ENCODE results near the gene STOX1. TPM values are rescaled to one million over a fixed set of nuclear protein-coding genes. Genes with fewer than 3 reads are reported as not detected.
"Not testable (repeated sequence)": the region's sequence is repeated elsewhere in the genome, so short reads cannot be mapped to it uniquely, and the experiment has no call there.

STOX1 gene
- total RNA-seq, 1 experiment from 2014 or later, result 1.9 TPM

GRCh38 chr10:68929157-68929556, 101.8 kb downstream of the STOX1 start:
- H3K36me3 Mint-ChIP-seq, result peaks cover 29% of the 10 kb centered on the region
- H3K4me1 Mint-ChIP-seq; H3K27me3 Mint-ChIP-seq (ENCODE audit: low read depth); DNase-seq (ENCODE audit: low spot score); H3K27ac Mint-ChIP-seq; ATAC-seq; CTCF ChIA-PET; POLR2A ChIA-PET; H3K4me3 Mint-ChIP-seq; H3K9me3 Mint-ChIP-seq: not testable (repeated sequence)

- peaks cover 31% of the 10 kb centered on the region for H3K36me3 Mint-ChIP-seq
- H3K9me3 Mint-ChIP-seq; DNase-seq (ENCODE audit: low spot score); POLR2A ChIA-PET; CTCF ChIA-PET; ATAC-seq; H3K27ac Mint-ChIP-seq; H3K27me3 Mint-ChIP-seq (ENCODE audit: low read depth); H3K4me3 Mint-ChIP-seq; H3K4me1 Mint-ChIP-seq: not testable (repeated sequence)
Measured at GRCh38 chr10:68929888-68930287, 102.6 kb downstream of the STOX1 start.

GRCh38 chr10:68932860-68933259, 105.5 kb downstream of the STOX1 start:
- ATAC-seq; CTCF ChIA-PET; H3K9me3 Mint-ChIP-seq; H3K4me3 Mint-ChIP-seq; H3K27ac Mint-ChIP-seq; H3K27me3 Mint-ChIP-seq (ENCODE audit: low read depth); POLR2A ChIA-PET; H3K4me1 Mint-ChIP-seq; DNase-seq (ENCODE audit: low spot score): not testable (repeated sequence)
- H3K36me3 Mint-ChIP-seq, result peaks cover 47% of the 10 kb centered on the region

- Mint-ChIP-seq H3K9me3 (no peaks in the 10 kb centered on the region), H3K4me3 (no peak overlapping the region), H3K27me3 (ENCODE audit: low read depth) (no peaks in the 10 kb centered on the region), H3K36me3 (peaks cover 54% of the 10 kb centered on the region), H3K4me1 (no peaks in the 10 kb centered on the region), H3K27ac (no peak overlapping the region)
- ATAC-seq, result no peak
- ChIA-PET POLR2A (no interaction called here), CTCF (no interaction called here)
- DNase-seq (ENCODE audit: low spot score), result no peak
- TF ChIP-seq USF1 (CRISPR knock-in tag; IDR thresholded peaks at IDR 0.05) (no peak), STAT6 (CRISPR knock-in tag; conservative IDR thresholded peaks at IDR 0.05; ENCODE audit: low read depth) (no peak), PRRX2 (CRISPR knock-in tag; IDR thresholded peaks at IDR 0.05) (no peak), HMGA2 (CRISPR knock-in tag; IDR thresholded peaks at IDR 0.05) (no peak), TCF7 (CRISPR knock-in tag; IDR thresholded peaks at IDR 0.05; ENCODE audit: low read depth) (no peak), OVOL2 (CRISPR knock-in tag; IDR thresholded peaks at IDR 0.05; ENCODE audit: borderline replicate concordance) (no peak), ARID4B (CRISPR knock-in tag; IDR thresholded peaks at IDR 0.05; ENCODE audit: borderline replicate concordance) (no peak), ZNF423 (CRISPR knock-in tag; IDR thresholded peaks at IDR 0.05) (no peak), ETV6 (CRISPR knock-in tag; IDR thresholded peaks at IDR 0.05) (no peak), NR2C2 (CRISPR knock-in tag; IDR thresholded peaks at IDR 0.05) (no peak), ESRRA (CRISPR knock-in tag; IDR thresholded peaks at IDR 0.05; ENCODE audit: borderline replicate concordance) (no peak), ATF2 (CRISPR knock-in tag; IDR thresholded peaks at IDR 0.05; ENCODE audit: borderline replicate concordance, low read depth) (no peak), JUN (CRISPR knock-in tag; IDR thresholded peaks at IDR 0.05) (no peak), PREB (CRISPR knock-in tag; IDR thresholded peaks at IDR 0.05; ENCODE audit: borderline replicate concordance) (no peak), ZMAT4 (CRISPR knock-in tag; IDR thresholded peaks at IDR 0.05) (no peak), ZNF396 (CRISPR knock-in tag; IDR thresholded peaks at IDR 0.05; ENCODE audit: borderline replicate concordance) (no peak), ATF3 (CRISPR knock-in tag; conservative IDR thresholded peaks at IDR 0.05) (no peak), SMAD4 (CRISPR knock-in tag; IDR thresholded peaks at IDR 0.05) (no peak)
Measured at GRCh38 chr10:68934994-68935393, 107.7 kb downstream of the STOX1 start.

Data from WTC11 (cell line).